GM21447 (cell line): Measurements from ENCODE around the gene ACTRT2.

Experiments
- ATAC-seq: cut with Tn5 transposase; IDR thresholded peaks from one replicate; pipeline ENCODE4 v1.9.1; 2021; ENCODE audit not compliant: unreplicated experiment

ACTRT2 gene

DNA sequence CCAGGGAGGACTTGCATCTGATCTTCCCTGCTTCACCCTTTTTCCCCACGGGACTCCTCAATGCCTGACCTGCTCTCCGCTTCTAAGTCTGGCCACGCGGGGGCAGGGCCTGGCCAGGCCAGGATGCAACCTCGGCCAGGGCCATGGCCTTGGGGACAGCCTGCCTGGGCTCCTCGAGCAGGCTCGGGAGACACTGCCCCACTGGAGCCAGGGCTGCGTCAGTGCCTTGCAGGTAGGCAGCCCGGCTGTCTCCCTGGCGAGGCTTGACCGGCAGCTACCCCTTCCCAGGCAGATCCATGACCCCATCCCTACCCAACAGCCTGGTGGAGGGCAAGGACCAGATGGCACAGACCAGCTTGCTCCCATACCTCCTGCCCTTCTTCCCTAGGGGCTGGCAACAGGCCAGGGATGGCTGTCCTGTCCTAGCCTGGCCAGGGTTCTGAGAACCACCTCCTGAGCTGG is 45.0 kb downstream of the ACTRT2 start:
- ATAC-seq = no peak

DNA sequence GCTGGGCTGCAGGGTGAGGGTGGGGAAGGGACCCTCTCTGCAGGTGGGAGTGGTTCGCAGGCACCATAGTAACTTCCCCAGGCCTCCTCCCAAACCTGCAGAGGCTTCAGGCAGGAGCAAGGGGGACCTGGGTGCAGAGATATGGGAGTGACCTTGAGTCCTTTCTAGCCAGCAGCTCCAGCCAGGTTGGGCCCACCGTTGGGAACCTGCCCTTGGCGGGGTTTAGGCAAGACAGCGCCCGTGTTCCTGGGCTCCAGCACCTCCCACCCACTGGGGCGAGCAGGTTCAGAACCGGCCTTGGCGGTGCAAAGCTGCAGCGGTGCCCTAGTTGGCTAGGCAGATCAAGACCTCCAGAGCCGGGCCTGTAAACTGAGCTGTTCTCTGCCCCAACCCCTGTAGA is 45.6 kb downstream of the ACTRT2 start:
- no peak for ATAC-seq

DNA sequence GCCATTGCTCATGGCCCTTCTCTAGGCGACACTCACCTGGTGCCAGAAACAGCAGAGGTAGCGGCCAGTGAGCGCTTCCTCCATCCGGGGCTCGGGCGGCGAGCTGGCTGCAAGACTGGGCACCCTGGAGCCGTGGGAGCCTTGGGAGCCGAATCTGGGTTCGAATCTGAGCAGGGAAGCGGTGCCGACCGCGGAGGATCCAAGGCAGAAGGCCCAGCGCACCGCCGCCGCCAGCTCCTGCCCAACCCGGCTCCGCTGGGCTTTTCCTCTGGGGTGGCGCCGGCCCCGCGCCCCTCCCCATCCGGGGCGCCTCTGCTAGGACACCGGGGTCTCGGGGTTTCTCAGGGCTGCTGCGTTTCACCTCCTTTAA is 46.0 kb downstream of the ACTRT2 start:
- no peak for ATAC-seq

DNA sequence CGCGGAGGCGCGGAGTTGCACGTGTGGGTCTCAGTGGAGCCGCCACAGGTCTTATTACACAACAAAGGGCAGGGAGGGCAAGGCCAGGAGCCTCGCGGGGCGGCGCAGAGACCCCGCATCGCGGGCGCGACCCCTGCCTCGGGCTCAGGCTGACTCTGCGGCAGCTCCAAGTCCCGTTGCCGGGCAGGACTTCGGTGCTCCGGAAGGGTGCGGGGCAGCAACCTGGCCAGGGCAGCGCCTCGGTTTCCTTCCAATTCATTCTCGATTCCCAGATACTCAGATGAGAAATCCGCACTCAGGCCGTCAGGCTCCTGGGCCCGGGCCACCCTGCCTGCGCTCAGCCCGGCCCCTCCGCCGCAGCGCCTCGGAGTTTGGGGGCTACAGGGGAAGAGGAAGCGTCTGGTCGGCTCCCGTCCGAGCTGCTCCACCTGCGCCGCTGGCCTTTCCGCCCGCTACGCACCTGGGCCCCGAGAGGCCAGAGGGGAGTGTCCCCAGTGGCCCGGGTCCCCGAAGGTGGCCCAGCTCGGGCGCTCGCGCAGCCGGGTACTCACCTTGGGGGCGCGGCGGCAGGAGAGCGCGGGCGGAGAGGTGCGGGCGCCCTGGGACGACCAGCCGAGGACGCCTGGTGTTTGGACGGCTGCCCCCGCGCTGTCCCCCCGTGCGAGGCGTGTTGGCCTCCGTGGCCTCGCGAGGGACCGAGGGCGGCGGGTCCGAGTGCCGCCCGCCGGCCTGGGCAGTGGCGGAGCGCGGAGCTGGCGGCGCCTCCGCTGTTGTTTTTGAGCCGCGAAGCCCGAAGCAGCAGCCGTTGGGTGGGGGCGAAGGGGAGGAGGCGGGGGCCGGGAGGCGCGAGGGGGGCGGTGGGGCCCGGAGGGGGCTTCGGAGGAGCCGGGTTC is 46.6 kb downstream of the ACTRT2 start:
- ATAC-seq = no peak

DNA sequence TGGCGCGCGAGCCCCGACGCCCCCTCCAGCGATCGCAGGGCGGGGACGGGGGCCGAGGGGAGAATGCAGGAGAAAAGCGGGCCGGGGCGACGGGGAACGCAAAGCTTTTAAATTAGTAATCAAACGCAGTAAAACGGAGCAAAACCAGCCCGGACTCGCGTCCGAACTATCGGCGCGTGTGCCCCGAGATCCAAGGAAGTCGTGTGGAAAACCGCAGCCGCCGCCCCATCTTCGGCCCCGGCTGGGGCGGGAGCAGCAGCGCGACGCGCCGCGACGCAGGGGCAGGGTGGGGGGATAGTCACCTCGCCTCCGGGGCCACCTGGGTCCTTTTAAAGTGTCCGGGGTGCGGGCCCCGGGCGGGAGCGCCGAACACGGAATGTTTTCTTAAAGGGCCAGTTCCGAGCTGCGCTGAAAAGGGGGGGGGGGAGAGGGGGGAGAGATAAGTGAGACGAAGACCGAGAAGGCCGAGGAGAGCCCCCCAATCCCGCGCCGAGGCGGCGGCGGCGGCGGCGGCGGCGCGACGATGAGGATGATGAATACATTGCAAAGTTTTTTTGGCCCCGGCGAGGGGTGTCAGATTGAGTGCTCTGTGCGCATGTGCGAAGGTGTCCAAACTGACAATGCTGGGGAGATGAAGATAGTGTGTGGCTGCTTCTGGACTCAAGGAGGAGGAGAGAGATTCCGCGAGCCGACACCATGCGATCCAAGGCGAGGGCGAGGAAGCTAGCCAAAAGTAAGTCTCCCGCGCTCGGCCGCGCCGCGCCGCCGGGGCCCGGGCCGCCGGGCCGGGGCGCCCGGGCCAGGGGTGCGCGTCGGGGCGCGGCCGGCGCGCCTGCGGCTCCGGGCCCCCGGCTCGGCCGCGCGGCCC is 47.5 kb downstream of the ACTRT2 start, which contains the start of gene PRDM16:
Gene PRDM16, plus strand, starts transcription at position 640 of the 868 bp plus-strand sequence. Its CDS starts 57 bp downstream, at position 697.
- ATAC-seq = no peak

DNA sequence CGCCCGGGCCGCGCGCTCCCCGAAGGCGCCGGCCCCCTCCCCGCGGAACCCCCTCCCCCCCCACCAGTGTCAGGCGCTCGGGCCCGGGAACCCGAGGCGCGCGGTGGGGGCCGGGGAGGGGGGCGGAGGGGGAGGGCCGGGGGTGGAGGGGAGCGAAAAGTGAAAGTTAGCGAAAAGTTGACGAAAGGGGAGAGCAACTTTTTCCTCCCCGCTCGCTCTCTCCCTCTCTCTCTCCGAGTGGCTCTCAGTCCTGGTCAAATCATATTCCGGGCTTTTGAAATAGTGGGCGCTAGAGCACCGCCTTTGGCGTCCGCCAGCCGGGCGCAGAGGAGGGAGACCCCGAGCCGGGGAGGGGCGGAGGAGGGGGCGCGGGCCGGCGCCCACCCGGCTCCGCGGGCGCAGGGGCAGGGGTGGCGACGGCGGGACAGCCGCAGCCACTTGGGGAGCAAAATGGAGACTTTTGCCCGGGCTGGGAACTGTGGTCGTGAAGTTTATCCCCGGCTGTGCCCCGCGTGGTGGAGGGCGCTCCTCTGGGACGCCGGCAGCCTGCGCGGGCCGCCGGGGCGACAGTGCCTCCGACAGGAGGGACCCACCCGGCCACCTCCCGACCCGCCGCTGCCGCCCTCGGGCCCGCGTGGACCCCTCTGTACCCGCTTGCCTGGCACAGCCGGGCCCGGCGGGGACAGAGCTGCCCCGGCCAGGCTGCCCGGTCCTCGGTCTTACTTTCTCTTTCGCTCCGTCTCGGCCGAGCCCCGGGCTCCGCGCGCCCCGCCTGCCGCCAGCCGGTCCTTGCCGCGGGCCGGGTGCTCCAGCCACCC is 48.4 kb downstream of the ACTRT2 start:
- ATAC-seq = no peak

DNA sequence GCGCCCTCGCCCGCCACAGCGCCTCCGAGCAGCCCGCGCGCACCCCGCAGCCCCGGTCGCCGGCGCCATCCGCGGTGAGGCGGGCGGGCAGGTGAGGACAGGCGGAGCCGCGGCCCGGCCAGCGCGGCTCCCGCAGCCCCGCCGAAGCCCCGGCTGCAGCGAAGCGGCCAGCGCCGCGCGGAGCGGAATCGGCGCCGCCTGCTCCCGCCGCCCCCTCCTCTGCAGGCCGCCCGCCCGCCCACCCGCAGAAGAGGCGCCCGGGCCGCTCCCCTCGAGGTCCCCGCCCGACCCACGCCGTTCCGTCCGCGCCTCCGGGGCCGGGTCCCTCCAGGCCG is 49.0 kb downstream of the ACTRT2 start:
- ATAC-seq = no peak

DNA sequence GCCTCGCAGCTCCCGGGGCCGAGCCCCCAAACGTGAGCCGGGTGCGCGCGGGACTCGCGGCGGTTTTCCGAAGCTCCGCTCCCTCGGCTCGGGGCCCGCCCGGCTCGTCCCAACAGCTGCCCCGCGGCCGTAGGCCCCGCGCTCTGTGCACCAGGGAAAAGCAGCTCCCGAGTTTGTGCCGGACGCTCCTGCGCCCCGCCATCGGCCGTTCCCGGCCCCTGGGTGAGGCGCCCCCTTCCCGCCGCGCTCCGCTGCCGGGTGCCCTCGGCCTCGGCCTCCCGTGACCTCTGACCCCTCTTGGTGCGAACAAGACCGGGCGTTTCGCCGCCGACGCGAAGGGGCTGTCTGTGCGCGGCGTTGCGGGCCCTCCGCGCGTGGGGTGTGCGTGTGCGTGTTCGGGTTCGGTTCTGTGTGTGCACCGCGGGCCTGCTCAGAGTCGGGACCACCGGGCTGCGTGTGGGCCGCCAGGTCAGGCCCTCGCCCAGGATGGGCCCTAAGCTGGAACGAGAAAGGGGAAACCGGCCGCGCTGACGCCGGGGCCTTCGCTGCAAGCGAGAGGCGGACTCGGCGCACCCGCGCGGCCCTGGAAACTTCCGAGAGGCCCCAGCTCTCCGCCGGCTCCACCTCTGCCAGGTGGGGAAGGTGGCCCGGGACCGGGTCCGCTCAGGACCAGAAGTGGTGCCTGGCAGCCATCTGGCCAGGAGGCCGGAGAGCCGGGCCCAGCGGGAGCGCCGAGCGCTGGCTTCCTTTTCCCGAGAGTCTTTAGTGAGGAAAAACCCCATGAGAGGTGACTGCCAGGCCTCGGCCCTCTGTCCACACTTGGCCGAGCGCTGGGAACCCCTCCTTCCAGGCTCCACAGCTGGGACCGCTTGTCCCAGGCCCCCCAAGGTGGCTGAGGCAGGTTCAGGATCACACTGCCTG is 49.6 kb downstream of the ACTRT2 start:
- no peak for ATAC-seq

DNA sequence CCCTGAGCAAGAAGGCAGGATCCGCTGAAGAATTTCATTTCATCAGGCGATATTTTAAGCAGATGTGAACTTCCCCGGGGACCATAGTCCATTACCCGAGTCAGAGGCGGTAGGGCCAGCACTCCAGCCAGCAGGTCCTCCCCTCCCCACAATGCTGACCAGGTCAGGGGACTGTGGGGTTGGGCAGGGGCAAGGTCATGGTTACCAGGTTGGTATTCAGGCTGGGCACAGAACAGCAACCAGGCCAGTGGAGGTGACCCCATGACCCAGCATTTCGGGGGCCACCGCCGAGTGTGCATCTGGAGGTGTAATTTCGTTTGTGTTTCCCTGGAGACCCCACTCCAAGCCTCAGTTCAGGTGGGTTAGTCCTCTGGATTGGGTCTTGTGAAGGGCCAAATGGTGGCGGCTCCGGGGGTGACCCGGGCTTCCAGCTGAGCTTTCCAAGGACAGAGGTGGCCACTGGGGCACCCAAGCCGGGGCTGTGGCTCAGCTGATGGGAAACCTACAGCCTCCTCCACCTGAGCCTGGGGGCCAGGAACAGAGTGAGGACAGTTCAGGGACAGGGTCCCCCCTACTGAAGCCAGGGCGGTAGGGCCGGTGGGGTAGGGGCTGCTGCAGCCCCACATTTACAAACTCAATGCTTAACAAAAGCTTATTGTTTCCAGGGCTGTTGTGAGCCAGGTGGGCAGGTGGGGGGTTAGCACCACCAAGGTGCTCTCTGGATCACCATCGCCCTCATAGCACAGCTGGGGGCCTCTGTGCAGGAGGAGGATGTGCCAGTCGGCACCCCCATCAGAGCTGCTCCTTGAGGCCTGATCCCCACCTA is 50.5 kb downstream of the ACTRT2 start:
- ATAC-seq = no peak
